ENCODE measurements around the gene NUSAP1.
A peak's percentile ranks its signal among the peaks of the same experiment; 100 is the strongest.
"Not testable (repeated sequence)": the region's sequence is repeated elsewhere in the genome, so short reads cannot be mapped to it uniquely, and the experiment has no call there.

NUSAP1 gene

GRCh38 chr15:41416742-41417417 is 84.2 kb downstream of the NUSAP1 start, which contains the start of gene RTF1:
RTF1 (plus strand) TSS chr15:41417095; CDS start chr15:41417116, 21 bp downstream.
- peak; percentile 55 for DNase-seq

DNA sequence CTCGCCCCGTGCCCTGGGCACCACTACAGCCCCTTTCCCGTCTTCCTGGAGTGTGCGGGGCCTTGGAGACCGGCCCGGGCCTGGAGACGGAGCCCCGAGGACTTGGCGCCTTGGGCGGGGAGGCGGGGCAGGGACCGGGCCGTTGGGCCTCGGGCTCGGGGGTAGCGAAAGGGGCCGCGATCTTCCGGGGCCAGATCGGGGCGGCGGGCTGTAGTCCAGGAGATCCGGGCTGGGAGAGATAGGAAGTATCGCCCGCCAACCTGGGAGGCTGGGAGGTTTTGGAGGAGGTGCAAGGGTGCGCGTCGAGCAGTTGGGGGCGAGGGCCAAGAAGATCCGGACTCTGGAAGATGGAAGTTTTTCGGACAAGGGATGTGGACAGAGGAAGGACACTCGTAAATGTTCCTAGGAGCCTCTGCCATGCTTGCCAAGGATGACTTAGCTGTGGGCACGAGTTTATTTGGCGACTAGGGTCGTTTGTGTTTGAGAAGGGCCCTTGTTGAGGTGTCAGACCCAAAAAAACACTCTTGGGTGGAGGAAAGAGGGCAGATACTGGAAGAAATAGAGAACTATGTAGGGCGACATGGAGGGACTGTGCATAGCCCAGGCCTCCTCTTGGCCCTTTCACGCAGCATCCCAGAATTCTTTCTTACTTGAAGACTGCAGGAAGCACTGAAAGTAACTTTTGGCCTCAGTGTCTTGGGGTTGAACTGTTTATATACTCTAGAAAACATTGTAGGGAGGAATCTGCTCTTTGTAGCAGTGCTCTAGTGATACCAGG is 84.9 kb downstream of the NUSAP1 start:
- DNase-seq = no peak

GRCh38 chr15:41423979-41424659 is 91.4 kb downstream of the NUSAP1 start:
- no peak for DNase-seq

- no peak for DNase-seq
These were observed 92.1 kb downstream of the NUSAP1 start for GRCh38 chr15:41424809-41425208.

DNA sequence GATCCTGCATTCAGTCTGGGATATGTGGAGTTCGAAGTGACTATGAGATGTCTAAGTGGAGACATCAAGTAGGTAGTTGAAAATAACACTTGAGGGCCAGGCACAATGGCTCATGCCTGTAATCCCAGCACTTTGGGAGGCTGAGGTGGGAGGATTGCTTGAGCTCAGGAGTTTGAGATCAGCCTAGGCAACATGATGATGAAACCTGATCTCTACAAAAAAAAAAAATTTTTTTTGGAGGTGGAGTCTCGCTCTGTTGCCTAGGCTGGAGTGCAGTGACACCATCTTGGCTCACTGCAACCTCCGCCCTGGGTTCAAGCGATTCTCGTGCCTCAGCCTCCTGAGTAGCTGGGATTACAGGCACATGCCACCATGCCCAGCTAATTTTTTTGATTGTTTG is 93.2 kb downstream of the NUSAP1 start:
- not testable (repeated sequence) for DNase-seq

- no peak for DNase-seq
These were observed 96.6 kb downstream of the NUSAP1 start for GRCh38 chr15:41429003-41429890.
